ENCODE data around the gene WNT6.

DNA sequence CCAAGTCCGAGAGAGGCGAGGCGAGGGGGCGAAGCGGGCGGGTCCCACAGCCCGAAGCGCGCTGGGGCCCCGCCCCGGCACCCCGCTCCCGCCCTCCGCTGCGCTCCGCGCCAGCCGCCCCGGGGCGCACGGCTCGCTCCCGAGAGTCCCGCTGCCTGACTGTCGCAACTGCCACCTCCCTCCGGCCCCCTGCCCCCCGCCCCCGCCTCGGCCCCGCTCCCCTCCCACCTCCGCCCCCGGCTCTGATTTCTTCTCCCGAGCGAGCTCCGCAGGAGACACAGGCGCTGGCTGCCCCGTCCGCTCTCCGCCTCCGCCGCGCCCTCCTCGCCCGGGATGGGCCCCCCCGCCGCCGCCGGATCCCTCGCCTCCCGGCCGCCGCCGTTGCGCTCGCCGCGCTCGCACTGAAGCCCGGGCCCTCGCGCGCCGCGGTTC is at the start of gene WNT6:
- no peak for TF ChIP-seq EZH2phosphoT487 (IDR thresholded peaks at IDR 0.05; ENCODE audit: insufficient read depth, low read depth)
- TF ChIP-seq EZH2 (IDR thresholded peaks at IDR 0.05; ENCODE audit: insufficient read depth, poor library complexity, severe bottlenecking) = no peak
